GM18861 (cell line): Measurements from ENCODE around the gene RXRG.

Experiments
- ATAC-seq: cut with Tn5 transposase; IDR thresholded peaks from one replicate; pipeline ENCODE4 v1.9.1; 2021; ENCODE audit not compliant: unreplicated experiment

Gene RXRG

DNA sequence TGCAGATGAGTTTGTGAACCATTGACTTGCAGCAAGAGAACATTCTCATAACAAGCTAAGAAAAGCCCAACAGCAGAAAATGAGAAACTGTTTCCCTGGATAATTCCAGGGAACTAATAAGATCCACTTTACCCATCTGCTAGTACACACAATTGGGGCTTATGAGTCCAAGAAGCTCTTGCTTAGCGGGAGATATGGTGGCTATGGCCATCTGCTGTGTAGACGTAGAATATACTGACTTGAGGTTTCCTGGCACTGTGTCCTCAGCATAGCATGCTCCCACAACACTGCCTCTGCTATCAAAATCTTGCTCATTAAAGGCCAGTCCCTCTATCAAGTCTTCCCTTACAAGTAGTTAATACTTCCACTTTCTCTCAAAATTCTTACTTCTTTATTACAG is 6.8 kb upstream of the RXRG start:
- no peak for ATAC-seq

GRCh38 chr1:165449131-165449530 is 4.2 kb upstream of the RXRG start:
- no peak for ATAC-seq

GRCh38 chr1:165445388-165445787 is 462 bp upstream of the RXRG start:
- no peak for ATAC-seq

DNA sequence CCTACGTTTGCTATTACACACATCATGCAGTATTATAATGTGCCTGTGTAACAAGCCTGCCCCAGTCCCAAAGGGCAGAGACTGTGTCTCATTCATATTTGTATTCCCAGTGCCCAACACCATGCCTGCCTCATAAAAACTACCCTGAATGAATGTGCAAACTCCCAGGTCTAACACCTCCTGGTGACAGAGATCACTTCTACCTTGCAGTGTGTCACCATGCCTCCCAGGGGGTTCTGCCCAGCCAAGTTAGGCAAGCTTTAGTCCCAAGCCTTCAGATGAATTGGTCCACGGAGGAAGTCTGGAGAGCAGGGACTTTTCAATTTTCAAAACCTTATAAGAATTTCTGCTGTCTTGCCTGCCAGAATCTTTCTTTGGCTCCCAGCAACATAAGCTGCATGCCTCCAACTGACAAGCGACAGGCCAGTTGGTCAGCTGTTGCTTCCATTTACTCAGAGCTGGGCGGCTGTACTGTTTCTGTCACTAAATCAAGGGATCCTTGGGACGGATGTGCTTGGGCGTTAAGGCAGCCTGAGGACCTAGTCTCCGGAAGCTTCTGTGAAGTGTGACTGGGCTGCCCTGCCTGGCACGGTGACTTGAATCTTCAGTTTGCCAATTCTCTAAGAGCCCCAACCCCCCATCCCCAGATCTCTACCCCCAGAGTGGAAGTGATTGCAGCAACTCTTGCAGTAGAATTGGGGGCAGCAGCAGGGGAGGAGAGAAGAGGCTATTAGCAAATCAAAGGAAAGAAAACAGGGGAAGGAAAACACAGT is 1.2 kb downstream of the RXRG start:
- ATAC-seq = no peak

- no peak for ATAC-seq
Observed at GRCh38 chr1:165442653-165443052, 2.3 kb downstream of the RXRG start.

DNA sequence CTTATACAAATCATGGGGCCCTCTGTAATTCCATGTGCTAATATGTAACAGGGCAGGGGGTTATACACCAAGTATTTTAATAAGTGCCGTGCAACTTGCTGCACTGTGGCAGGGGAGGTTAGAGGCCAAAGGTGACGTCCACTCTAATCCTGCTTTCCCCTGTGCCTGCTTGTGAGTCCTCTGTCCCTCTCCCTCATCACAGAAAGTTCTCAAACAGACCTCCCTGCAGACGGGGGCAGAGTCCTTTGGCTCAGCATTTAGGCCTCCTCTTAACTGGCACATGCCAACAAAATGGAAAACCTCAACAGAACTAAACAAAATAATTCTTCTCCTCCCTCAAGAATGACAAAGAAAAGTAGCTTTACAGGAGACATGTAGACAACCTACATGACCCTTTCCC is 2.9 kb downstream of the RXRG start:
- no peak for ATAC-seq

GRCh38 chr1:165441166-165441880 is 3.6 kb downstream of the RXRG start:
- ATAC-seq = no peak

- no peak for ATAC-seq
Observed at GRCh38 chr1:165439330-165439729, 5.6 kb downstream of the RXRG start.

DNA sequence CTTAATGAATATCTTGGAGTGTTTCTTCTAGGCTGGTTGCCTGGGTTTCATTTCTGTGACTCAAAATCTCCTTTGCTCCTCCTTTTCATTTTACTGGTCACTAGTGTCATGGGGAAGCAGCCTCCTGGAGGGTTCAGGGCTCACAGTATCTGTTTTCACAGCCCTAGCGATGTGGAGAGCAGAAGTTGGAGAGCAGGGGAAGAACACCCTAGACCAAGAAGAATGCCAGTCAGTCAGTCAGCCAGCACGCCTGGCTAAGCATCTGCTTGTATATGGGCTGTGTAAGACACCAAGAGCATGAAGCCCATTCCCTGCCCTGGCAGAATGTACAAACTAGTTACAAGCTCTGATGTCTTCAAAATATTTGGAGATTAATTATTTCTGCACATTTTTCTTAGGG is 7.9 kb downstream of the RXRG start:
- no peak for ATAC-seq

DNA sequence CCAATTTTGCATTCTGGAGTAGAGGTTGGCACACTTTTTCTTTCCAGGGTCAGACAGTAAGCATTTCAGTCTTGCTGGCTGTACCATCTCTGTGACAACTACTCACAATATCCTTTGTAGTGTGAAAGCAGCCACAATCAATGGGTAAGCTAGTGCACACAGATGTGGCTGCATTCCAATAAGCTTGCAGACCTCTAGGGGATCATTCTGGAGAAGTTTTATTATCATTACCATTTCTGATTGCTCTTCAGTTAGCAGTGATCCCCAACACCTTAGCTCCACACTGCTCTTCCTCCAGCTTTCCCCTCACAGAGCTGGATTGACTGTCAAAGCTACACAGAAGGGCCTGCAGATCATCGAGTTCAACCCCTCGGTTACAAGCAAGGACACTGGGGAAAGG is 9.1 kb downstream of the RXRG start:
- ATAC-seq = no peak

DNA sequence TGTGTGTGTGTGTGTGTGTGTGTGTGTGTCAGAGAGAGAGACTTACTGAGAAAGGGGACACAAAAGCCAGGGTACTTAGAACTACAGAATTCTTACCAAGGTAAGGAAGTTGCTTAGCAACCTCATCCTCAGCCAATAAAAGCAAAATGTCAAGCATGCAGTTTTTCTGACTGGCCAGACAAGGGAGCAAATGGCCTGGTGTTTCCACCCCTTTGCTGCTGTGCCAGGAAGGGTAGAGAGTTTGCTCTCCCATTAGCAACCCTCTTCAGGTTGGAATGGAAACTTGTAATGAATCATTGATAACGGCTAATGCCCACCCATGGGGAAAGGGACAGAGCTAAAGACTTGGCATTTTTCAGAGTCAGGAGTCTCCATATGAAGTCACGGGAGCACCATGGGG is 10.6 kb downstream of the RXRG start:
- ATAC-seq = no peak

DNA sequence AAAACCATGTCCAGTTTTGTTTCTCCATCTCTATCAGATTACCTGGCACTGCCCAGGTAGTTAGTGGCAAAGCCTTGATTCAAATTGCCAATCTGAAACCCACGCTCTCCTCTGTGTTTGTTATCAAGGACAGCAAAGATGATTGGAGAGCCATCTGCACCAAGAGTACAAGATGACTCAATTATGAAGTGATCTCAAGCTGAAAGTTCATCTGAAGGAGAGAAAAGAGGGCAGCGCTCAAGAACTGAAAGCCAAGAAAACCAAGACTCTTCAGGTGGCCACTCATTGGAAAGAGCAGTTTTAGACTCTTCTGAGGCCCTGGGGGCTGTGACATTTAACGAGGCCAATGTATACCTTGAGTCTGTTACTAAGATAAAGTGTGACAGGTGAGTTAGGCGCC is 13.8 kb downstream of the RXRG start:
- ATAC-seq = peak; percentile 80

GRCh38 chr1:165426745-165427144 is 18.2 kb downstream of the RXRG start:
- ATAC-seq = no peak

GRCh38 chr1:165425621-165426020 is 19.3 kb downstream of the RXRG start:
- ATAC-seq = no peak

GRCh38 chr1:165424454-165425216 is 20.3 kb downstream of the RXRG start:
- ATAC-seq = peak; percentile 63

- ATAC-seq = no peak
Observed at GRCh38 chr1:165423136-165423535, 21.8 kb downstream of the RXRG start.

DNA sequence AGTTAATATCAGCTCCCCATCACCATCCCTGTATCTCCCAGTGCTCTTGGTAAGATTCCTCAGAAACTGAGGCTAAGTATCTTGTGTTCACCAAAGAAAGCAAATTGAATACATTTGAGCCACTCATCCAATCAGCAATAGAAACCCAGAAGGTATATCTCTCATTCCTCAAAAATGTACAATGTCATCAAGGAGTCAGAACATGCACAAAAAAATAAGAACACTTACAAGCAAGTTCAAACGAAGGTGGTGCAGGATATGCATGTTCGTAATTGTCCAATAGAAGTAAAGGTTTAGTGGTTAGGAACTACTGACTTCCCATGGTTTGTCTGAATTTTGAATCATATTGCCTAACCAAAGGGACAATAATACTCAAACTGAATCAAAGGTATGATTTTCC is 24.3 kb downstream of the RXRG start:
- no peak for ATAC-seq

DNA sequence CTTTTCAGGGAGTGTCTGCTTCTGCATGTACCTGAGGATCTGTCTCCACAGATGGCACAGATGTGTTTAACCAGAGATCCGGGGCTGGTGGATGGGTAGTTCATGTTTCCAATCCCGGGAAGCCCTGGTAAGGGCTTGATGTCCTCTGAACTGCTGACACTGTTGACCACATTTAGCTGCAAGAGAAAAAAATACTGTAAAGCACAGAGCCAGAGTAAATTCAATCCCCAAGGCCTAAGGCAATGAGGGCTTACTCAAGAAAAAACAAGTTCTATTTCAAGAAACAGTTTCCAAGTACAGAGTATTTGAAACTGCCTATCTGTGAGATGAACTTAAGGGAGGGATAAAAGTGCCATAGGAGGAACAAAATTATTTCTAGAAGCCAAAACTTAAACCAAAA is 25.1 kb downstream of the RXRG start:
- ATAC-seq = no peak

GRCh38 chr1:165418195-165418594 is 26.7 kb downstream of the RXRG start:
- no peak for ATAC-seq

DNA sequence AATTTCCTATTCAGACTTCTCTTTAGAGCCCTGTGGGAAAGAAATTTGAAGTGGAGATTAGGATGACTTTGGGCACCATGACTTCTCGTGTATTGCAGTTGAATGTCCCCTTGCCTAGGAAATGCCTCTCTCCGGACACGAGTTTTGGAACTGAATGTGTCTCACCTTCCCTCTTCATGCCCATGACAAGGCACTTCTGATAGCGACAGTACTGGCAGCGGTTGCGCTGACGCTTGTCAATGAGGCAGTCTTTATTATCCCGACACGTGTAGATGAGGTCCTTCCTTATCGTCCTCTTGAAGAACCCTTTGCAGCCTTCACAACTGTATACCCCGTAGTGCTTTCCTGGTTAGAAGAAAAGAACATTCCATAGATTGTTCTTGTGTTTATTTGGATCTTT is 28.1 kb downstream of the RXRG start:
- ATAC-seq = no peak

DNA sequence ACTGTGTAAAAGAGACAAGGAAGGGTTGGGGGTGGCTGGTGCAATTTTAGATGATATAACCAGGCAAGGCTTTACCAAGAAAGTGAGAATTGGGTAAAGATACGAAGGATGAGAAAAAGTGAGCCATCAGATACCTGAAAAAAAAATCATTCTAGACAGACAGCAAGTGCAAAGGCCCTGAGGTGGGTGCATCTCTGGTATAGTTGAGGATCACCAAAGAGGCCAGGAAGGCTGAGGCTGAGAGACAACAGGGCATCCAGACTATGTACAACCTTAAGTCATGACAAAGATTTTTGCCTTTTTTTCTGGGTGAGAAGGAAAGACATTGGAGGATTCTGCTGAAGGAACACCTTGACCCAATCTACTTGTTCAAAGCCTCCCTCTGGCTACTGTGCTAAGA is 29.9 kb downstream of the RXRG start:
- no peak for ATAC-seq

GRCh38 chr1:165414620-165415019 is 30.3 kb downstream of the RXRG start:
- ATAC-seq = no peak
